Measurements from ENCODE around the gene RAP2A. TPM values are rescaled to one million over a fixed set of nuclear protein-coding genes. Genes with fewer than 3 reads are reported as not detected.
A peak's percentile ranks its signal among the peaks of the same experiment; 100 is the strongest.

Gene RAP2A
- total RNA-seq, 6 experiments from 2014 or later = 7.4 to 16.5 (median 8.8) TPM

GRCh38 chr13:97454699-97455098 is 20.7 kb downstream of the RAP2A start:
- Histone ChIP-seq H3K4me3 (no peak overlapping the region), H3K9me3 (no peaks in the 10 kb centered on the region), H3K27me3 (no peaks in the 10 kb centered on the region), H3K27ac (no peak overlapping the region), H3K4me1 (no peaks in the 10 kb centered on the region), H3K36me3 (no peaks in the 10 kb centered on the region)
- ATAC-seq = no peak
- intact Hi-C loops (cut with DNase I) = no loop called here
- TF ChIP-seq POLR2A (IDR thresholded peaks at IDR 0.05) (no peak), CTCF (IDR thresholded peaks at IDR 0.05) (no peak)
- no peak for DNase-seq

GRCh38 chr13:97456047-97456446 is 22.1 kb downstream of the RAP2A start:
- no peaks in the 10 kb centered on the region for H3K4me1 ChIP-seq
- no peak for ATAC-seq
- H3K27ac ChIP-seq = no peak overlapping the region
- WGBS (ENCODE audit: insufficient coverage, low coverage, low lambda C conversion rate, missing lambda C conversion rate) = 71% methylated on average over 3 of the region's 3 CpGs
- DNase-seq = no peak
- H3K27me3 ChIP-seq = no peaks in the 10 kb centered on the region
- TF ChIP-seq POLR2A (IDR thresholded peaks at IDR 0.05) = no peak
- TF ChIP-seq CTCF (IDR thresholded peaks at IDR 0.05) = no peak
- intact Hi-C loops (cut with DNase I) = no loop called here
- no peak overlapping the region for H3K4me3 ChIP-seq
- H3K9me3 ChIP-seq = no peaks in the 10 kb centered on the region
- H3K36me3 ChIP-seq = no peaks in the 10 kb centered on the region

DNA sequence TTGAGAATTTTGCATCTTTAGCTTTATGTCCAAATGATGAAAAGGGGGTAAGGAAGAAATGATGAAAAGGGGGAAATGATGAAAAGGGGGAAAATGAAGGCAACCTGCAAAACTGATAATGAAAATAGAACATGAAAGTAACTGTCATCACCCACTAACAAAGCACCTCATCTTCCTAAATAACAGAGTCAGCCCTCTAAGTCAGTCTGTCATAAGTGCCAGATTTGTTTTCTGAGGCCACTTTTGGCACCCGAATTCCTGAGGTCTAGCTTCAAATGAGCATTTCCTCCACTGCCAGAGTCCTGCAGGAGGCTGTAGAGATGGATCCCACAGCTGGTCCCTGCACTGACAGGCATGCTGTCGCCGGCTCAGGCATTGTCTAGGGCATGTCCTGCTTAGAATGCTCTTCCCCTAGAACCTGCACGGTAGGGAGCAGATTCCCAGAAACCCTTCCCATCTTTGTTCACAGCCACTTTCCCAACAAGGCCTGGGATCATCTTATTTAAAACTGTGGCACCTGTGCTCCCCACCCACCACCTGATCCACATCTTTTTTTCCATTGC is 25.3 kb downstream of the RAP2A start:
- Histone ChIP-seq H3K27ac (no peak overlapping the region), H3K36me3 (no peaks in the 10 kb centered on the region), H3K9me3 (no peaks in the 10 kb centered on the region), H3K27me3 (no peaks in the 10 kb centered on the region), H3K4me3 (no peak overlapping the region), H3K4me1 (no peaks in the 10 kb centered on the region)
- ATAC-seq = no peak
- TF ChIP-seq POLR2A (IDR thresholded peaks at IDR 0.05) (no peak), CTCF (IDR thresholded peaks at IDR 0.05) (no peak)
- intact Hi-C loops (cut with DNase I) = no loop called here
- 75% methylated on average over 1 of the region's 4 CpGs for WGBS (ENCODE audit: insufficient coverage, low coverage, low lambda C conversion rate, missing lambda C conversion rate)
- no peak for DNase-seq

- Histone ChIP-seq H3K27me3 (no peaks in the 10 kb centered on the region), H3K27ac (no peak overlapping the region), H3K9me3 (no peaks in the 10 kb centered on the region), H3K4me3 (no peak overlapping the region), H3K36me3 (no peaks in the 10 kb centered on the region), H3K4me1 (no peaks in the 10 kb centered on the region)
- WGBS (ENCODE audit: insufficient coverage, low coverage, low lambda C conversion rate, missing lambda C conversion rate) = 62% methylated on average over 7 of the region's 7 CpGs
- intact Hi-C loops (cut with DNase I) = no loop called here
- DNase-seq (no peak), ATAC-seq (peak in 3 of 4 donors; percentile 45 to 69 (median 60))
- TF ChIP-seq POLR2A (IDR thresholded peaks at IDR 0.05) = no peak
- no peak for TF ChIP-seq CTCF (IDR thresholded peaks at IDR 0.05)
These were observed 26.2 kb downstream of the RAP2A start for GRCh38 chr13:97460004-97460775.
